Measurements from ENCODE around the gene SLC37A1. TPM values are rescaled to one million over a fixed set of nuclear protein-coding genes. Genes with fewer than 3 reads are reported as not detected.

SLC37A1 gene
- total and polyA plus RNA-seq, 2 of the 13 experiments (the other 11 are each of a cell fraction or from before 2014, with no cell fraction given), result 0.22 to 0.40 TPM

DNA sequence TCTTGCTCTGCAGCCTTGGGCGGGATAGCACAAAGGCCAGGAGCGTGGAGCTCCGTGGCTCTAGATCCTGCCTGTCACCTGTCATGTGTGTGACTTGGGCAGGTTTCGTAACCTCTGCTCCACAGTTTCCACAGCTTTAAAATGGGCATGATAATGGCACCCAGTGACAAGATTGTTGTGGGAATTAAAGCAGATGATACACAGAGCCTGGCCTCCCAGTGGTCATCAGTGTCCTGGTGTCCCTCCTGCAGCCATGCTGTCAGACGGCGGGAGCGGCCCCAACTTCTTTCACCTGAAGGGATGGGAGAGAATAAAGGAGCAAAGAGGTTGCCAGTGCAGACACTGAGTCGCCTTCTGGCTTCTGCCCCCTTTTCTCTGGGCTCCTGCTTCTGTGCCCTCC, 61.5 kb downstream of the SLC37A1 start:
- no peaks in the 10 kb centered on the region for H3K4me1 ChIP-seq (ENCODE audit: insufficient read depth, low read length)
- FAIRE-seq, result no peak
- no peak overlapping the region for H2AFZ ChIP-seq (ENCODE audit: low read length)
- WGBS (ENCODE audit: low lambda C conversion rate), result 76% methylated on average over 4 of the region's 8 CpGs
- no peaks in the 10 kb centered on the region for H3K79me2 ChIP-seq (ENCODE audit: insufficient read depth, low read length)
- no peak for ATAC-seq
- no peak overlapping the region for H3K4me3 ChIP-seq (replicated peaks in 1 of 3; ENCODE audit: insufficient read depth in 1 of 3, low read depth in 2 of 3, low read length in 3 of 3)
- intact Hi-C loops (cut with micrococcal nuclease; ENCODE audit: unreplicated experiment), result no loop called here
- H3K36me3 ChIP-seq (replicated peaks in 1 of 2; ENCODE audit: control insufficient read depth in 1 of 2, insufficient read depth in 2 of 2, low read length in 2 of 2), result no peaks in the 10 kb centered on the region
- in situ Hi-C loops (cut with HindIII; ENCODE audit: extremely low pct_ligation_motif_present, low pct_unique_long_range_greater_than_20kb), result no loop called here
- peaks cover 3 to 15% of the 10 kb centered on the region in 2 experiments; a peak in 4 of 5 replicates for H3K27me3 ChIP-seq (ENCODE audit: control insufficient read depth in 1 of 2, insufficient read depth in 2 of 2, low read length in 2 of 2)
- peaks cover 5% of the 10 kb centered on the region; the same call in 1 of the 2 replicates for H3K9me3 ChIP-seq (ENCODE audit: low read length)
- no peak overlapping the region for H3K27ac ChIP-seq (ENCODE audit: extremely low read length, insufficient read depth, low read length)
- H3K9ac ChIP-seq (ENCODE audit: insufficient read depth, low read depth, low read length), result no peak overlapping the region
- no peak overlapping the region for H3K4me2 ChIP-seq (ENCODE audit: low read depth, low read length)
- DNase-seq (ENCODE audit: low spot score), result no peak
- no peaks in the 10 kb centered on the region for H4K20me1 ChIP-seq (ENCODE audit: insufficient read depth, low read length)
- POLR2A ChIA-PET, result no interaction called here
- TF ChIP-seq ZNF629 (CRISPR knock-in tag; conservative IDR thresholded peaks at IDR 0.05), result peak; percentile 47; the same call in 1 of the 2 replicates
- TF ChIP-seq XRCC5 (optimal IDR thresholded peaks at IDR 0.05; ENCODE audit: low read length), result peak; percentile 6
- TF ChIP-seq, protein P1, sequence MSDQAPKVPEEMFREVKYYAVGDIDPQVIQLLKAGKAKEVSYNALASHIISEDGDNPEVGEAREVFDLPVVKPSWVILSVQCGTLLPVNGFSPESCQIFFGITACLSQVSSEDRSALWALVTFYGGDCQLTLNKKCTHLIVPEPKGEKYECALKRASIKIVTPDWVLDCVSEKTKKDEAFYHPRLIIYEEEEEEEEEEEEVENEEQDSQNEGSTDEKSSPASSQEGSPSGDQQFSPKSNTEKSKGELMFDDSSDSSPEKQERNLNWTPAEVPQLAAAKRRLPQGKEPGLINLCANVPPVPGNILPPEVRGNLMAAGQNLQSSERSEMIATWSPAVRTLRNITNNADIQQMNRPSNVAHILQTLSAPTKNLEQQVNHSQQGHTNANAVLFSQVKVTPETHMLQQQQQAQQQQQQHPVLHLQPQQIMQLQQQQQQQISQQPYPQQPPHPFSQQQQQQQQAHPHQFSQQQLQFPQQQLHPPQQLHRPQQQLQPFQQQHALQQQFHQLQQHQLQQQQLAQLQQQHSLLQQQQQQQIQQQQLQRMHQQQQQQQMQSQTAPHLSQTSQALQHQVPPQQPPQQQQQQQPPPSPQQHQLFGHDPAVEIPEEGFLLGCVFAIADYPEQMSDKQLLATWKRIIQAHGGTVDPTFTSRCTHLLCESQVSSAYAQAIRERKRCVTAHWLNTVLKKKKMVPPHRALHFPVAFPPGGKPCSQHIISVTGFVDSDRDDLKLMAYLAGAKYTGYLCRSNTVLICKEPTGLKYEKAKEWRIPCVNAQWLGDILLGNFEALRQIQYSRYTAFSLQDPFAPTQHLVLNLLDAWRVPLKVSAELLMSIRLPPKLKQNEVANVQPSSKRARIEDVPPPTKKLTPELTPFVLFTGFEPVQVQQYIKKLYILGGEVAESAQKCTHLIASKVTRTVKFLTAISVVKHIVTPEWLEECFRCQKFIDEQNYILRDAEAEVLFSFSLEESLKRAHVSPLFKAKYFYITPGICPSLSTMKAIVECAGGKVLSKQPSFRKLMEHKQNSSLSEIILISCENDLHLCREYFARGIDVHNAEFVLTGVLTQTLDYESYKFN (CRISPR knock-in tag; conservative IDR thresholded peaks at IDR 0.05), result no peak
- no TSS peak for BruUV-seq (replicated peaks)
- CTCF ChIA-PET (ENCODE audit: low intra/inter-chr PET ratio, low total read pairs), result no interaction called here

GRCh38 chr21:42576639-42577038, 63.0 kb downstream of the SLC37A1 start:
- FAIRE-seq (no peak), ATAC-seq (no peak), DNase-seq (ENCODE audit: low spot score) (no peak)
- Histone ChIP-seq H3K9me3 (ENCODE audit: low read length) (peaks cover 5% of the 10 kb centered on the region; the same call in 1 of the 2 replicates), H3K4me2 (ENCODE audit: low read depth, low read length) (no peak overlapping the region), H4K20me1 (ENCODE audit: insufficient read depth, low read length) (no peaks in the 10 kb centered on the region), H3K79me2 (ENCODE audit: insufficient read depth, low read length) (no peaks in the 10 kb centered on the region), H3K36me3 (replicated peaks in 1 of 2; ENCODE audit: control insufficient read depth in 1 of 2, insufficient read depth in 2 of 2, low read length in 2 of 2) (no peaks in the 10 kb centered on the region), H3K4me3 (replicated peaks in 1 of 3; ENCODE audit: insufficient read depth in 1 of 3, low read depth in 2 of 3, low read length in 3 of 3) (no peak overlapping the region), H3K9ac (ENCODE audit: insufficient read depth, low read depth, low read length) (no peak overlapping the region), H2AFZ (ENCODE audit: low read length) (no peak overlapping the region), H3K4me1 (ENCODE audit: insufficient read depth, low read length) (0 out of 2 replicates have a peak, but pooled peaks cover 4% of the 10 kb centered on the region), H3K27me3 (ENCODE audit: control insufficient read depth in 1 of 2, insufficient read depth in 2 of 2, low read length in 2 of 2) (peaks cover 2 to 22% of the 10 kb centered on the region in 2 experiments; a peak in 4 of 5 replicates), H3K27ac (ENCODE audit: extremely low read length, insufficient read depth, low read length) (no peak overlapping the region)
- in situ Hi-C loops (cut with HindIII; ENCODE audit: extremely low pct_ligation_motif_present, low pct_unique_long_range_greater_than_20kb) (no loop called here), intact Hi-C loops (cut with micrococcal nuclease; ENCODE audit: unreplicated experiment) (no loop called here)
- 96% methylated on average over 1 of the region's 1 CpG for WGBS (ENCODE audit: low lambda C conversion rate)
- ChIA-PET POLR2A (no interaction called here), CTCF (ENCODE audit: low intra/inter-chr PET ratio, low total read pairs) (no interaction called here)
- no TSS peak for BruUV-seq (replicated peaks)
- TF ChIP-seq SCMH1 (CRISPR knock-in tag; IDR thresholded peaks at IDR 0.05; ENCODE audit: borderline replicate concordance), result no peak
- TF ChIP-seq HOXA7 (CRISPR knock-in tag; IDR thresholded peaks at IDR 0.05), result no peak
- TF ChIP-seq RAD21 (CRISPR knock-in tag; IDR thresholded peaks at IDR 0.05), result no peak
- TF ChIP-seq TFAP4 (IDR thresholded peaks at IDR 0.05; ENCODE audit: borderline replicate concordance, low read depth), result no peak
- TF ChIP-seq ZNF496 (CRISPR knock-in tag; IDR thresholded peaks at IDR 0.05; ENCODE audit: insufficient replicate concordance), result no peak
- TF ChIP-seq ZNF704 (CRISPR knock-in tag; IDR thresholded peaks at IDR 0.05; ENCODE audit: borderline replicate concordance), result no peak
- TF ChIP-seq SSRP1 (CRISPR knock-in tag; IDR thresholded peaks at IDR 0.05), result no peak
- TF ChIP-seq TGIF2 (CRISPR knock-in tag; IDR thresholded peaks at IDR 0.05), result no peak
- no peak for TF ChIP-seq HMG20B (CRISPR knock-in tag; conservative IDR thresholded peaks at IDR 0.05)

Measured in HepG2 (cell line).